ENCODE results near the gene ATP9A.

The ATP9A gene

GRCh38 chr20:51551186-51551585, 217.0 kb downstream of the ATP9A start:
- TF ChIP-seq FOXP2 (optimal IDR thresholded peaks at IDR 0.05; ENCODE audit: borderline replicate concordance, extremely low read depth, extremely low read length, insufficient read depth) (no peak), TAF1 (IDR thresholded peaks at IDR 0.05; ENCODE audit: borderline replicate concordance, insufficient read depth, low read length) (no peak), POLR2AphosphoS5 (IDR thresholded peaks at IDR 0.05; ENCODE audit: low read depth, low read length) (no peak), SIN3A (IDR thresholded peaks at IDR 0.05; ENCODE audit: borderline replicate concordance, insufficient read depth, low read length) (no peak)
- TF ChIP-seq, protein P1, sequence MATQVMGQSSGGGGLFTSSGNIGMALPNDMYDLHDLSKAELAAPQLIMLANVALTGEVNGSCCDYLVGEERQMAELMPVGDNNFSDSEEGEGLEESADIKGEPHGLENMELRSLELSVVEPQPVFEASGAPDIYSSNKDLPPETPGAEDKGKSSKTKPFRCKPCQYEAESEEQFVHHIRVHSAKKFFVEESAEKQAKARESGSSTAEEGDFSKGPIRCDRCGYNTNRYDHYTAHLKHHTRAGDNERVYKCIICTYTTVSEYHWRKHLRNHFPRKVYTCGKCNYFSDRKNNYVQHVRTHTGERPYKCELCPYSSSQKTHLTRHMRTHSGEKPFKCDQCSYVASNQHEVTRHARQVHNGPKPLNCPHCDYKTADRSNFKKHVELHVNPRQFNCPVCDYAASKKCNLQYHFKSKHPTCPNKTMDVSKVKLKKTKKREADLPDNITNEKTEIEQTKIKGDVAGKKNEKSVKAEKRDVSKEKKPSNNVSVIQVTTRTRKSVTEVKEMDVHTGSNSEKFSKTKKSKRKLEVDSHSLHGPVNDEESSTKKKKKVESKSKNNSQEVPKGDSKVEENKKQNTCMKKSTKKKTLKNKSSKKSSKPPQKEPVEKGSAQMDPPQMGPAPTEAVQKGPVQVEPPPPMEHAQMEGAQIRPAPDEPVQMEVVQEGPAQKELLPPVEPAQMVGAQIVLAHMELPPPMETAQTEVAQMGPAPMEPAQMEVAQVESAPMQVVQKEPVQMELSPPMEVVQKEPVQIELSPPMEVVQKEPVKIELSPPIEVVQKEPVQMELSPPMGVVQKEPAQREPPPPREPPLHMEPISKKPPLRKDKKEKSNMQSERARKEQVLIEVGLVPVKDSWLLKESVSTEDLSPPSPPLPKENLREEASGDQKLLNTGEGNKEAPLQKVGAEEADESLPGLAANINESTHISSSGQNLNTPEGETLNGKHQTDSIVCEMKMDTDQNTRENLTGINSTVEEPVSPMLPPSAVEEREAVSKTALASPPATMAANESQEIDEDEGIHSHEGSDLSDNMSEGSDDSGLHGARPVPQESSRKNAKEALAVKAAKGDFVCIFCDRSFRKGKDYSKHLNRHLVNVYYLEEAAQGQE (IDR thresholded peaks at IDR 0.05; ENCODE audit: insufficient read depth in 1 of 2, low read depth in 2 of 2, low read length in 2 of 2) = no peak

GRCh38 chr20:51549474-51549873, 218.7 kb downstream of the ATP9A start:
- TF ChIP-seq POLR2AphosphoS5 (IDR thresholded peaks at IDR 0.05; ENCODE audit: low read depth, low read length) = no peak
- TF ChIP-seq, protein P1 (IDR thresholded peaks at IDR 0.05; ENCODE audit: insufficient read depth in 1 of 2, low read depth in 2 of 2, low read length in 2 of 2) = no peak
- TF ChIP-seq SIN3A (IDR thresholded peaks at IDR 0.05; ENCODE audit: borderline replicate concordance, insufficient read depth, low read length) = no peak
- no peak for TF ChIP-seq FOXP2 (optimal IDR thresholded peaks at IDR 0.05; ENCODE audit: borderline replicate concordance, extremely low read depth, extremely low read length, insufficient read depth)
- TF ChIP-seq TAF1 (IDR thresholded peaks at IDR 0.05; ENCODE audit: borderline replicate concordance, insufficient read depth, low read length) = no peak

DNA sequence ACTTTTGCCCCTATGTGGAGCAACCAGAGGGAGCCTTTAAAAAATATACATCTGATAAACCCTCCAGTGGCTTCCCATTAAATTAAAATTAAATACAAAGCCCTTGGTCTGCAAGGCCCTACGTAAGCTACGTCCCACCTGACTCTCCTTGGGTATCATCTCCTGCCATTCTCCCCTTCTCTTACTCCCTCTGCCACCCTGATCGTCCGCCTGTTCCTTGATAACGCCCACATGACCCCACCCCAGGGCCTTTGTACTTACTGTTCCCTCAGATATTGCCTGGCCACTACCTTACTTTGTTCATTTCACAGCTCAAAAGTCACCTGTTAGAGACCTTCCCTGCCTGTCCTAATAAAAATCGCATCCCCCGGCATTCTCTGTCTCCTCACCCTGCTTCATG, 220.2 kb downstream of the ATP9A start:
- TF ChIP-seq, protein P1 (IDR thresholded peaks at IDR 0.05; ENCODE audit: insufficient read depth in 1 of 2, low read depth in 2 of 2, low read length in 2 of 2) = no peak
- no peak for TF ChIP-seq FOXP2 (optimal IDR thresholded peaks at IDR 0.05; ENCODE audit: borderline replicate concordance, extremely low read depth, extremely low read length, insufficient read depth)
- TF ChIP-seq SIN3A (IDR thresholded peaks at IDR 0.05; ENCODE audit: borderline replicate concordance, insufficient read depth, low read length) = no peak
- TF ChIP-seq POLR2AphosphoS5 (IDR thresholded peaks at IDR 0.05; ENCODE audit: low read depth, low read length) = no peak
- no peak for TF ChIP-seq TAF1 (IDR thresholded peaks at IDR 0.05; ENCODE audit: borderline replicate concordance, insufficient read depth, low read length)

Data from PFSK-1 (cell line).